GM19395 (cell line): Measurements from ENCODE around the gene RTKN2.

Source experiments
- ATAC-seq: cut with Tn5 transposase; IDR thresholded peaks from one replicate; pipeline ENCODE4 v1.9.1; 2021; ENCODE audit warnings: mild to moderate bottlenecking, moderate library complexity; ENCODE audit not compliant: unreplicated experiment

RTKN2 gene

DNA sequence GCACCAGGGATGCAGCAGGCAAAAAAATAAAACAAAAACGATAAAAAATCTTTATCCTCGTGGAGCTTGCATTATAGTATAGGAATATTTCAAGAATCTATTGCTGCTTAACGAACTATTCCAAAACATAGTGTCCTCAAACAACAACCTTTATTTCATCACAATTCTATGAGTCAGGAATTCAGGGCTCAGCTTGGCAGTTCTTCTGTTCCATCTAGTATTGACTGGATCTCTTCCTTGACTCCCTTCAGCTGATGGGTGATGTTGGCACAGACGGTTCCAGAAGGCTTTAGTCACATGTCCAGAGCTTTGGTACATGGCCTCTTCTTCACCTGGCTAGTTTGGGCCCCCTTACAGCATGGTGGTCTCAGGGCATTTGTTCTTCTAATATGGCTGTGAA is 88.0 kb downstream of the RTKN2 start:
- ATAC-seq: no peak

DNA sequence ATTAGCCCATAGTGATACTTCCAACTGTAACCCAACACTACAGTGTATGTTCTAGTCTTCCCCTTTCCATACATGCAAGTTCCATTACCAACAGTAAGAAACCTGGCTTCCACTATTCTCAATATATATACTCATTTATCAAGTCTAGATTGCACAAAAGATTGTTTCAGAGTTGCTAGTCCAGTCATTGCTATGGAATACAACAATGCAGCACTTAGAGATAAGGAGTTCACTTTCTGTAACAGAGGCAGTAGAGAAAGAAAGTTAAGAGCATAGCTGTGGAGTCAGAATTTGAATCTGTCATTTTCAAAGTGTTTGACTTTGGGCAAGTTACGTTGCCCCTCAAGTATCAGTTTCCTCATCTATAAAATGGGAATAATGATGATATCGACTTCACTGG is 90.1 kb downstream of the RTKN2 start:
- no peak for ATAC-seq

DNA sequence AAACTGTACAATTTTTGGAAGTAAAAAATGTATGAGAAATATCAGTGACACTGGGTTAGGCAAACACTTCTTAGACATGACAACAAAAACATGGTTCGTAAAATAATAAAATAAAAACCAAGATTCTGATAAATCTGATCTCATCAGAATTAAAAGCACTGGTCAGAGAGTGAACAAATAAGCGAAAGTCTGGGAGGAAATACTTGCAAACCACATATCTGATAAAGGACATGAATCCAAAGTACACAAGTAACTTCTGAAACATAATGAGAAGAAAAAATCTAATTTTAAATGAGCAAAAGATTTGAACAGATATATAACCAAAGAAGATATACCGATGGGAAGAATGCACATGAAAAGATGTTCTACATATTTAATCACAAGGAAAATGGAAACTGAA is 91.5 kb downstream of the RTKN2 start:
- no peak for ATAC-seq

DNA sequence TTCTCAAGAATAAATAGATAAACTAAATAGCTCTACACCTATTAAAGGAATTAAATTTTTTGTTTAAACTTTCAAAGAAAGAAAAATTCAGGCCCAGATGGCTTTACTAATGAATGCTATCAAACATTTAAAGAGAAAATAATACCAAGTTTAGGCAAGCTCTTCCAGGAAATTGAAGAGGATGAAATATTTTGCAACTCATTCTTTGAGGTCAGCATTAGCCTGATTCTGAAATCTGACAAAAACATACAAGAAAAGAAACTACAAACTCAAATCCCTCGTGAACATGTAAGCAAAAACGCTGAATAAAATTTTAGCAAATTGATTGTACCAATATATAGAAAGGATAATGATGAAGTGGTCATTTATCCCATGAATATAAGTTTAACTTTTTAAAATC is 93.4 kb downstream of the RTKN2 start:
- ATAC-seq: no peak

DNA sequence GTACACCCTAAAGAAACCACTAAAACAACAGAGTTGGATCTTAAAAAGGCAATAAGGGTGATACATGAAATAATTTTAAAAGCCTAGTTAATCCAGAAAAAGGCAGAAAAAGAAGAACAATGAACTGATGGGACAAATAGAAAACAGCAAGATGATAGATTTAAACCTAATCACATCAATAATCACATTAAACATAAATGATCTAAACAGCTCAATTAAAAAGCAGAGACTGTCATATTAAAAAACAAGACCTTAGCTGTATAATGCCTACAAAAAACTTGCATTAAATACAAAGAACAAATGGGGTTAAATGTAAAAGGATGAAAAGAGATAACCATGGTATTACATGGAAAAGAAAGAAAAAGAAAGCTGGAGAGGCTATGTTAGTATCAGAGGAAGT is 96.2 kb downstream of the RTKN2 start:
- ATAC-seq: no peak

DNA sequence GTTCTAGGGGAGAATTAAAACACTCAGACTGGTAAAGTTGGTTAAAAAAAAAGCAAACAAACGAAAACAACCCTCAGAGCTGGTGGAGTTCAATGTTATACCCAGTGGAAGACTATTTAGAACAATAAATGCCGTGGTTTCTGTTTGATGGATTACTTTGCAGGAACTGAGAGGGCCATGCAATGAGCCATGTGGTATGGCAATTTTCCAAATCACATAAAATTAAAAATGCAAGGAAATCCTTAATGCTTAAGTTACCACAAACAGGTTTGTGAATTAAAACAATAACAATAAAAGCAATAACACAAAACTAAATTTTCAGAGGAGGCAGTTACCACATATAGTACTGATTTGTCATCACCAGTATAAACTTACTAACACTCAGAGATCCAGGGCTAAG is 96.9 kb downstream of the RTKN2 start:
- ATAC-seq: no peak

DNA sequence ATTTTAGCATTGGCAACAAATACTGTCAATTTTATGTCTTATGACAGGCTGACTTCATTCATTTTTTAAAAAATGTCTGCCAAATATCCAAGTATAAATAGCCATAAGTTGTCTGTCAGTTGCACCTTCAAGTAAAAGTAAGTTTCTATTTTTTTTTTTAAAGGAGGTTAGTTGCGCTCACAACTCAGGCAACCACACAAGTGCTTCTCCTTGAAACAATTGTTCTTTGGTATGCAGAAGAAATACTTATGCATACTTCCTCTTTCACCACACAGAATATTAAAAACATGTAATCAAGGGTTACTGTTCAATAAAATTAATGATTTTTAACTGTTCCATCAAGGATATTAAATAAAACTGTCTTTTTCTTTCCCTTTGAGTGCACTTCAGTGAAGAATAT is 97.9 kb downstream of the RTKN2 start:
- ATAC-seq: no peak

DNA sequence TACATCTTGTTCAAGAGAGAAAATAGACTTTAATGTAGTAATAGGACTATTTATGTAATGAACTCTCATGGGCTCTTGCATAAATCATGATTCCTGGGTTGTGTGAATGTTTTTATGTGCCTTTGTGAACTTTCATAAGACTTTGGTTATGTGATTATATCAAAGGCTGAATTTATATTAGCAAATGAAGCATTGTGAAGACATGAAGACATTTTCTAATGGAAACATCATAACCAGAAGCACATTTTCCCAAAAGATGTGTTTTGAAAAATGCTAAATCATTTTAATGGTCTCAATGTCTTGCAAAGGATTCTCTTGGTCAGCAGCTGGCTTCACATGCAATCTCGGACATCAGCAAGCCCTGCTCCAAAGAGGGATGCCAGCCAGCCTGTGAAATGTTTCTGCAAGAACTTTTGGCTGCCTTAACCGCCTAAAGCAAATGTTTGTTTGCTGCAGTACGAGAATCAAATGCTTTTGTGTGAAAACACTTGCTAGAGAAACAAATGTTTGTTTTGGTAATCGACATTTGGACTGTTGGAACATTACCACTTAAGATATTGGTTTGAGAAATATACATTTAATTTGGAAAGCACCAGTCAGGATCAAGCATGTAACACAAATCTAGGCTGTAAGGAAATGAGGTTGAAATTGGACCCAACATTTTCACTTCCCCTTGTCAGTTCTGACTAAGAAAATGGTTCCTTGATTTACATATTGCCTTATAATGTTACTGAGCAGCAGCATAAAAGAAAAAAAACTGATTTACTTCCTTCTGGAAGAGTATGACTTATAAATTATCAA is 102.1 kb downstream of the RTKN2 start:
- peak; percentile 99 for ATAC-seq

DNA sequence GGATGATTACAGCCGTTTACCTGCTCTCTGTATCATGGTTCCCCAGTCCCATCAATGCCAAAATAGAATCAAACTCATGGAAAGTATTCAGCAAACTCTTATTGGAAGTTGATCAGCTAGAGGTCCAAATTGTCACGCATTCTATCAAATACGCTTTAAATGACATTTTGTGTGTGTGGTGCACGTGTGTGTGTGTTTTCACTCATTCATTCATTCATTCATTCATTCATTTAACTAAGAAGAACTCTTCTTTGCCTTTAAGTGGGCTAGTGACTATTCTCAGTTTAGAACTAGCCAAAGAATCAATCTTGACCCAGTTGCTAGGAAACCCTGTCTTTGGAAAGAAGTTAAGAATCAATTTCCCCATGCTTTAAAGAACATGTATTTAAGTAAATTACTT is 102.8 kb downstream of the RTKN2 start:
- no peak for ATAC-seq

DNA sequence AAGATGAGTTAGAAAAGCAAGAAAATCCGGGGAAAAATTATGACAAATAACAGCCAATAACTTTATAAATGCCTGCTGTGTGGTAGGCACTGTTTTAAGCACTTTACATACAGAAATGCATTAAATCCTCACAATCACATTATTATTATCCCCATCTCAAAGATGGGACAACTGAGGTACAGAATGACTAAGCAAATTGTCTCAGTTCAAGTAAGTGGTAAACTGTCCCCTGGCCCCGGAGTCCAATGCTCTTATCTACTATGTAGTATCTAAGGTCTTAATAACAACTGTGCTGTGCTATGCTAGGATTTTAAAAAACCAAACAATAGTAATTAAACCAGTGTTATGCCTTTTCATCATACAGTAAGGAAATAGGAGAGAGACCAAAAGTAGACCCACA is 105.6 kb downstream of the RTKN2 start:
- ATAC-seq: no peak

DNA sequence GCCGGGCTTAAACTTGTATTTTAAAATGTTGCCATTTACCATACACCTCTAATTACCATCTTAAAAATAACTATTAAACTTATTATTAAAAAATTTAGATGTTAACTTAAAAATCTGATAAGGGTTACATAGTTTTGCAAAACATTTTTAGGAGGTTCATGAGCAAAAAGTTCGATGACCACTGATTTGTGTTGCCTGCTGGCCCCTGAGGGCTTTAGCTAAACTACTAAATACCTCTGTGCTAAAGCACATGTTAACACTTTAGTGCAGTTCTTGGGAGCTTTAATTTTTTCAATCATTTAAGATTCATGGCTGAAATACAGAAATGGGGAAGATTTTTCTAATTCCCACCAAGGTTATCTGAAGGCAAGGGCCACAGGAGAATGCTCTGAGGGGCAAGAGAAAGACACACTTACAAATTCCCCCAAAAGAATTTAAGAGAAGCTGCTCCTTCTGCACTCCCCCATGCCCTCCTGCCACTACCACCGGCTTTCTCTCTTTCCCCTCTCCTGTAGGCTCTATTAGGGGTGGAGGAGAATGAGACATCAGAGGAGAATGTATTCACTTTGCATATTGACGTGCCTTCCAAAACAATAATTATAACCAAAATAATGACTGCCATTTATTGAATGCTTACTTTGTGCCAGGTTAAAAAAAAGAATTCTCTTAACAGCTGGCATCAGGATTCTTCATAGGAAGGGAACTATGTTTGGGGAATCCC is 106.2 kb downstream of the RTKN2 start:
- no peak for ATAC-seq

DNA sequence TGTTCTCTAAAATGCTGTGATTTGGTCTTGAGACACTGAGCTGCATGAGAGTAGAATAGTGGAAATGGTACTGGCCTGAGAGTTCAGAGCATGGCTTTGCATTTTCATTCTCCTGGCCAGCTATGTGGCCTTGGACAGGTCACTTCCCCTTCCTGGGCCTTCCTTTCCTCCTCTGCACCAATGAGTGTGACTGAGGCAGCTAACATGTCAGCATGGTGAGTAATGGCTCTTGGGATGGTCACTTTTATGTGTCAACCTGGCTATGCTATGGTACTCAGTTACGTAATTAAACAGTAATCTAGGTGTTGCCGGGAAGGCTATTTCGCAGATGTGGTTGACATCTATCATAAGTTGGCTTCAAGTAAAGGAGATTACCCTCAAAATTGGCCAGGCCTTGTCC is 109.3 kb downstream of the RTKN2 start:
- no peak for ATAC-seq

DNA sequence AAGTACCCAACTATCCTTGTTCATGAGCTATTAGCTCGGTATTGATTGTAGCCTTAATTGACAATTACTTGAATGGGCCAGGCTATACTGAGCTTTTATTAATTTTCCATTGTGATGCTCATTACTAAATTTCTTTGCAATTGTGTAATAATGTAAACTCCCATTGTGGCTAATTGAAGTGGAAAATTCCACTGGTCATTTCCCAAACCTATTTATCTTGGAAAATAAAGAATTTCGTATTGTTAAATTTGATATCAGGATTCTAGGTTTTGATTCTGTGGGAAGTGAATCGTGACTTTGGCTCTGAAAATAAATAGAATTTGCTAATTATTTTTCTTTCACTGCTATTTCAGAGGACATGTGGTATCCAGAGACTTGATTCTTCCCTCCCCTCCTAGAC is 111.0 kb downstream of the RTKN2 start:
- no peak for ATAC-seq

DNA sequence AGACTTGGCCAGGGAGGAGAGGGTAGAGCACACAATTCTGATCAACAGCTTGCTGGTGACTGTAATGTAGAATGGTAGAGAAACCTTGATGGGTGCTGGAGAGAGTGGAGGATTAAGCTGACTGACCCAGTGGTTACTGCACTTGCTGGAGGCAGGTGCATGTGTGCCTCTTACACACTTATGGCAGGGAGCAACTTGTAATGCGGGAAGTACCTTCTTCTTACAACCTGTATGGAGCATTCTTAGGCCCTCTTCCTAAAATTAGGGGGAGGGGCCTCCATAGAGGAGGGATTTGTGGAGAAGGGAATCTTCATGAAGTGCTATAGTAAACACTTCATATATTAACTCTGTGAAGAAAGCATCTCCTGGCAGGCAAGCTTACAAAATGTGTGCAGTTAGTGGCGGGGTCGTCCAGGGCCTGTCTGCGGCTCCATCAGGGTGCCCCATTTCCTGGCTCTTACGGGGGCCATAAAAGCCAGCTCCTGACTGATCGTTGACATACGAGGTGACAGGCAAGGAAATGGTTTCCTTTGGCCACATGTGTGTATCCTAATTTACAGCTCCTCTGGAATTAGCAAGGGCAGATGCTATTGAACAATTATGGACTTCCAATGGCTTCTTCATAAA is 113.5 kb downstream of the RTKN2 start:
- ATAC-seq: no peak

DNA sequence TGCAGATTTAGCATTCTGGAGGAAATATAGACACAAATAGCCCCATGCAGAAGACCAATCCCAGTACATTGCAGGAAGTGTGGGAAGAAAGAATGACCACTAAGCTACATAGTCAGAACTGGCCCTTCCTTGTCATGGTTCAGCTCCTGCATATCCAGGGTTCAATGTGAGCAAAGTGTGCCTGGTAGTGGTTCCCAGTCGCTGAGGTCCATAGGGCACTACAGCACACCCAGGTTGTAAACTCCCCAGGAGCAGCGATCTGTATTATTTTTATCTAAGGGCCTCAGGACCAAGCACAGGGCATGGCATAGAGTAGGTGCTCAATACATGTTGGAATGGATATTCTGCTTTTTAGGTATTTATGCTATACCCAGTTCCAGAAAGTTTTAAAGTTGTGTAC is 114.4 kb downstream of the RTKN2 start:
- no peak for ATAC-seq

DNA sequence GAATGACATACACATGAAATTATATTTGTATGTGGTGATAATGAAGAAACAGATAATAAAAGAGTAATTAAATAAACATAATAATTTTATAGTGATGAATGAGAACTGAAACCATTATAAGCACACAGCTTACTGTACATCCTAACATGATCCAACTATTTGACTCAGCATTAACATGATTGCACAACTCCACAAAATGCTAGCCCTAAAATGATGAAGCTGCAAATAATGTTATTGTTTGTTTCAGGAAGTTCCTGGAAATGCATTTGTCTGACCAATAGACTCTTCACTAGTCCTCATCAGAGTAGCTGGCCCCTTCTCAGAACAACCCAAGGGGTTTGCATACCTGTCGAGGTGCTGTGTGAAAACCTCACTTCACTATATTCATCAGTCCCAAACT is 115.5 kb downstream of the RTKN2 start:
- ATAC-seq: no peak

DNA sequence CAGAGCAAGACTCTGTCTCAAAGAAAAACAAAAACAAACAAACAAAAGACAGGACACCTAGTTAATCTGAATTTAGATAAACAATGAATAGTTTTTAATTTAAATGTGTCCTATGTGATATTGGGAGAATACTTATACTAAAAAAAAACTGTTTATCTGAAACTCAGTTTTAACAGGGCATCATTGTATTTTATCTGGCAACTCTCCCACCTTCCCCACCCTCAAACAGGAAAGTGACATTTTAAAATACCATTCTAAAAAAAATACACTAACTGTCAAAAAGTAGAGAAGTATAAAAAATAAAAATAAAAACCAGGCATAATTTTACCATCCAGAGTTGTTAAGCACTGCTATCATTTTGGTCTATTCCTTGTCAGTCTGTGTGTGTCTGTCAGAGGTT is 119.0 kb downstream of the RTKN2 start:
- ATAC-seq: no peak

DNA sequence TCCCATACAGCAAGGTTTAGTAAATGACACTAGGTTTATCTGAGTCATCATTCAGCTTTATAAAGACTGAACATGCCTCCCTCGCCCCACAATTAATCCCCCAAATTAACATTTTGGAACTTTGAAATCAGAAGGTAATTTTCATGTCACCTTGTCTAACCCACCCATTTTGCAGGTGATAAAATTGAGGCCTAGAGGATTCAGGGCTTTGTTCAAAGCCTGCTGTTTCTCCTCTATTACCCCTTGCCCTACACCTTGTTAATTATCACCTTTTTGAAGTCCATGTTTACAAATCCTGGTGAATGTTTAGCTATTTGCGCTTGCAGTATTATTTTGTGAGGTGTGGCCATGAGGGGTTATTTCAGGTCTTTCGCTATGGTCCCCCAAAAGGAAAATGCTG is 120.5 kb downstream of the RTKN2 start:
- ATAC-seq: no peak

DNA sequence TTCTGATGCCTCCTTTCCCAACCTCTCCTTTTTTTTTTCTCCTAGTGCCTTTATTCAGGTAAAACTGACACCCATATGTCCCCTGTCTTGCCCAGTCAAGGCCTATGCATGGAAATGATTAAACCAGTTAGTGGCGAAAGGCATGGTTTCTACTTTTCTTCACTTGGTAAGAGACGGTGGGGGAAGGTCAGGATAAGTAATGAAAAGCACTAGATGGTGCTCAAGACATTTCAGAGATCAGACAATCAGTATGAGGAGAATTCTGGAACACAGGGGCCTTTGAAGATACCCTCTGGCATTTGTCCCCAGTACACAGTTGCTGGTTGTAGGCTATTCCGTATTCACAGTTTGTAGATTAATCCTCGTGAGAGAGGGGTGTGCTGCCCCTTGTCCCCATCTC is 121.2 kb downstream of the RTKN2 start:
- no peak for ATAC-seq

DNA sequence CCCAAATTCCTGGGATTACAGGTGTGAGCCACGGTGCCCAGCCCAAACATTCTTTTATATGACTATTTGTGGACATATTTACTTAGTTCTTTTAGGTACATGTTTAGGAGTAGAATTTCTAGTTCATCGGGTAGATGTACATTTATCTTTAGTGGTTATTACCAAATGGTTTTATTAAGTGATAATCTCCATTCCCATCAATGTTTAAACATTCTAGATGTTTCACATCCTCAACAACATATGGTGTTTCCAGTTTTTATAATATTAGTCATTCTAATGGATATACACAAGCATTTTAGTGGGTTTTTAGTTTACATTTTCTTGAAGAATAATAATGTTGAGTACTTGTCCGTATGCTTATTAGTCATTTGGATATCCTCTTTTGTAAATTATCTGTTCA is 131.7 kb downstream of the RTKN2 start:
- no peak for ATAC-seq

DNA sequence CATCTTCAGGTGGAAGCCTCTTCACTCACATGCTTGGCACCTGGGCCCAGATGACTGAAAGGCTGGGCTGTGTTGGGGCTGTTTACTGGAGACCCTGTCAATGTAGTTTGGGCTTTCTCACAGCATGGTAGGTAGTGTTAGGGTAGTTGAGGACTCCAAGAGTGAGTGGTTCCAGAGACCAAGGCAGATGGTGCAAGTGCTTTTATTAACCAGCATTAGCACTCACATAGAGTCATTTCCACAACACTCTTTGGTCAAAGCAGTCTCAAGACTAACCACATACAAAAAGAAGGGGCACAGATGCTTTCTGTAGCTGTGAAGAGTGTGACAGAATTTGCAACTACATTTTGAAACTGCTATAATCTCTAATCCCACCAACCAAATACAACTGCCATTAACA is 135.0 kb downstream of the RTKN2 start:
- peak; percentile 98 for ATAC-seq
